Aorta (tissue), 5 donors: ENCODE measurements around the gene ST7L. TPM values are rescaled to one million over a fixed set of nuclear protein-coding genes. Genes with fewer than 3 reads are reported as not detected.
A peak's percentile ranks its signal among the peaks of the same experiment; 100 is the strongest.

Experiments used
- ATAC-seq: fragments of 200-7000 bp; cut with Tn5 transposase; one replicate; pipeline ENCODE4 v1.9.1; 2022; ENCODE audit warnings: moderate library complexity; ENCODE audit not compliant: low FRiP score
- DNase-seq, 2 donors: peaks; one replicate each; pipeline ENCODE4 v3.0.0-alpha.2; 2020
- H3K27ac ChIP-seq, 2 donors: one replicate each; pipeline ENCODE4 v1.5.1; 2013; ENCODE audit warnings: low read length in 2 of 2, mild to moderate bottlenecking in 2 of 2, moderate library complexity in 2 of 2, control low read depth in 1 of 2, inconsistent platforms in 1 of 2, low read depth in 1 of 2
- H3K27me3 ChIP-seq, 2 donors: one replicate each; pipeline ENCODE4 v1.6.1; 2013; ENCODE audit warnings: control low read depth in 1 of 2, low read length in 1 of 2, mild to moderate bottlenecking in 1 of 2, moderate library complexity in 1 of 2; ENCODE audit not compliant: insufficient read depth in 2 of 2, control insufficient read depth in 1 of 2
- H3K36me3 ChIP-seq, 2 donors: one replicate each; pipeline ENCODE4 v1.6.1; 2013; ENCODE audit warnings: control low read depth in 1 of 2, low read length in 1 of 2, mild to moderate bottlenecking in 1 of 2; ENCODE audit not compliant: insufficient read depth in 2 of 2, control insufficient read depth in 1 of 2
- H3K4me1 ChIP-seq, 2 donors: one replicate each; pipeline ENCODE4 v1.6.1; 2013; ENCODE audit warnings: low read length in 2 of 2, control low read depth in 1 of 2, mild to moderate bottlenecking in 1 of 2, moderate library complexity in 1 of 2; ENCODE audit not compliant: insufficient read depth in 2 of 2, control insufficient read depth in 1 of 2
- H3K4me3 ChIP-seq, 2 donors: one replicate each; pipeline ENCODE4 v1.5.1; 2013; ENCODE audit warnings: low read length in 2 of 2, control low read depth in 1 of 2, mild to moderate bottlenecking in 1 of 2
- H3K9me3 ChIP-seq: one replicate; pipeline ENCODE4 v1.6.1; 2013; ENCODE audit warnings: mild to moderate bottlenecking, low read length; ENCODE audit not compliant: control insufficient read depth
- WGBS, 2 donors: extraction: QIAGEN DNeasy Blood & Tissue Kit; methylation state at CpG; one replicate each; pipeline ENCODE4 v1.1.7; 2013; 5-methylcytosine and 5-hydroxymethylcytosine counted together
- intact Hi-C, 2 donors: fragments of 100-400 bp; cut with DNase I; formaldehyde crosslinking; loops; one replicate each; pipeline versions ENCODE4 v1.14.2 to v1.15.0; 2022
- polyA plus RNA-seq, 2 donors: library from polyadenylated mRNA; stranded (reverse); fragments of 200-250 nt; gene quantifications; one replicate each; pipeline ENCODE4 v1.2.3, GENCODE V29; 2013
- total RNA-seq, 2 donors: library from RNA; stranded (reverse); fragmentation: NEBNext Ultra II Directional; extraction: Animal tissue kit (Norgen Biotek cat#: 25700); gene quantifications; one replicate each; pipeline ENCODE4 v1.2.1, GENCODE V29; 2021
- donor health status: healthy with polysubstance abuse.
- donor health status: Bipolar disorder and iron deficiency.
- donor health status: DM: no; HTN: no; CAD: no.
- donor health status: DM: no; HTN: no; CAD: no.
- donor health status: DM: yes; HTN: yes; CAD: no.

The ST7L gene
- total and polyA plus RNA-seq, 4 donors, result 9.3 to 27.3 (median 18.9) TPM

- no peak for DNase-seq
- Histone ChIP-seq H3K27ac (no peak overlapping the region), H3K36me3 (peaks cover 3 to 7% of the 10 kb centered on the region in 2 donors), H3K9me3 (no peaks in the 10 kb centered on the region), H3K27me3 (no peaks in the 10 kb centered on the region), H3K4me1 (no peaks in the 10 kb centered on the region), H3K4me3 (no peak overlapping the region)
- ATAC-seq, result no peak
- intact Hi-C loops, result no loop called here
- 85 to 94% methylated on average over 1 of the region's 1 CpG for WGBS, 2 donors
These were observed 96.3 kb downstream of the ST7L start for GRCh38 chr1:112522621-112523020.

- Histone ChIP-seq H3K9me3 (no peaks in the 10 kb centered on the region), H3K36me3 (no peaks in the 10 kb centered on the region), H3K4me1 (no peaks in the 10 kb centered on the region), H3K4me3 (no peak overlapping the region), H3K27ac (no peak overlapping the region), H3K27me3 (no peaks in the 10 kb centered on the region)
- intact Hi-C loops, result no loop called here
- ATAC-seq, result no peak
- whole genome bisulfite sequencing, 2 donors, result 79 to 88% methylated on average over 9 of the region's 9 CpGs
- DNase-seq, result no peak
These were observed 98.8 kb downstream of the ST7L start for GRCh38 chr1:112520166-112520565.

GRCh38 chr1:112518186-112518585, 100.8 kb downstream of the ST7L start:
- H3K27me3 ChIP-seq, result no peaks in the 10 kb centered on the region
- H3K36me3 ChIP-seq, result no peaks in the 10 kb centered on the region
- no peaks in the 10 kb centered on the region for H3K9me3 ChIP-seq
- no peak overlapping the region for H3K27ac ChIP-seq
- DNase-seq (no peak), ATAC-seq (no peak)
- WGBS, 2 donors, result 51 to 68% methylated on average over 2 of the region's 2 CpGs
- H3K4me3 ChIP-seq, result no peak overlapping the region
- H3K4me1 ChIP-seq, result no peaks in the 10 kb centered on the region
- intact Hi-C loops, result no loop called here

- DNase-seq, result no peak
- Histone ChIP-seq H3K27me3 (no peaks in the 10 kb centered on the region), H3K36me3 (no peaks in the 10 kb centered on the region), H3K27ac (no peak overlapping the region), H3K9me3 (no peaks in the 10 kb centered on the region), H3K4me3 (no peak overlapping the region), H3K4me1 (no peaks in the 10 kb centered on the region)
- 84 to 86% methylated on average over 2 of the region's 2 CpGs for WGBS, 2 donors
- no peak for ATAC-seq
- intact Hi-C loops, result no loop called here
These were observed 101.3 kb downstream of the ST7L start for GRCh38 chr1:112517646-112518045.

- Histone ChIP-seq H3K27me3 (no peaks in the 10 kb centered on the region), H3K27ac (no peak overlapping the region), H3K4me3 (no peak overlapping the region), H3K4me1 (no peaks in the 10 kb centered on the region), H3K36me3 (no peaks in the 10 kb centered on the region), H3K9me3 (no peaks in the 10 kb centered on the region)
- intact Hi-C loops, result no loop called here
- DNase-seq, result no peak
- ATAC-seq, result no peak
- 96% methylated on average over 9 of the region's 9 CpGs for WGBS, 2 donors
These were observed 101.7 kb downstream of the ST7L start for GRCh38 chr1:112517231-112517630.

GRCh38 chr1:112516141-112516540, 102.8 kb downstream of the ST7L start:
- DNase-seq, result no peak
- intact Hi-C loops, result no loop called here
- H3K4me3 ChIP-seq, result no peak overlapping the region
- no peaks in the 10 kb centered on the region for H3K27me3 ChIP-seq
- 90 to 94% methylated on average over 14 of the region's 14 CpGs for WGBS, 2 donors
- no peaks in the 10 kb centered on the region for H3K9me3 ChIP-seq
- no peaks in the 10 kb centered on the region for H3K36me3 ChIP-seq
- no peaks in the 10 kb centered on the region for H3K4me1 ChIP-seq
- H3K27ac ChIP-seq, result no peak overlapping the region
- no peak for ATAC-seq

GRCh38 chr1:112515311-112516009, 103.5 kb downstream of the ST7L start:
- Histone ChIP-seq H3K27ac (no peak overlapping the region), H3K27me3 (no peaks in the 10 kb centered on the region), H3K36me3 (no peaks in the 10 kb centered on the region), H3K9me3 (no peaks in the 10 kb centered on the region), H3K4me1 (no peaks in the 10 kb centered on the region), H3K4me3 (no peak overlapping the region)
- 82 to 86% methylated on average over 2 of the region's 2 CpGs for WGBS, 2 donors
- intact Hi-C loops, result no loop called here
- DNase-seq (no peak), ATAC-seq (no peak)

GRCh38 chr1:112514901-112515300, 104.0 kb downstream of the ST7L start:
- H3K4me1 ChIP-seq, result no peaks in the 10 kb centered on the region
- H3K27ac ChIP-seq, result no peak overlapping the region
- DNase-seq, result no peak
- H3K4me3 ChIP-seq, result no peak overlapping the region
- ATAC-seq, result no peak
- no peaks in the 10 kb centered on the region for H3K36me3 ChIP-seq
- no peaks in the 10 kb centered on the region for H3K9me3 ChIP-seq
- H3K27me3 ChIP-seq, result no peaks in the 10 kb centered on the region
- intact Hi-C loops, result no loop called here
- 97% methylated on average over 12 of the region's 12 CpGs for WGBS, 2 donors

- no peak overlapping the region for H3K27ac ChIP-seq
- intact Hi-C loops, result no loop called here
- H3K9me3 ChIP-seq, result no peaks in the 10 kb centered on the region
- H3K36me3 ChIP-seq, result no peaks in the 10 kb centered on the region
- WGBS, 2 donors, result 17 to 28% methylated on average over 9 of the region's 9 CpGs
- no peaks in the 10 kb centered on the region for H3K27me3 ChIP-seq
- no peaks in the 10 kb centered on the region for H3K4me1 ChIP-seq
- ATAC-seq (peak; percentile 31), DNase-seq (peak in 1 of 2 donors; percentile 58)
- H3K4me3 ChIP-seq, result no peak overlapping the region
These were observed 105.7 kb downstream of the ST7L start for GRCh38 chr1:112513112-112513870.
